AG04450 (cell line): ENCODE measurements around the gene KDELR3. TPM values are rescaled to one million over a fixed set of nuclear protein-coding genes. Genes with fewer than 3 reads are reported as not detected.

Experiments used
- CTCF ChIA-PET: fragments of 300-600, 350-600 bp; formaldehyde crosslinking; extraction: SDS; loops from one replicate; lab custom pipeline; 2022; ENCODE audit warnings: antibody characterized with exemption, inconsistent platforms; lab: Charles Lee
- POLR2A ChIA-PET: fragments of 350-600 bp; formaldehyde crosslinking; extraction: SDS; loops from one replicate; lab custom pipeline; 2021; ENCODE audit warnings: antibody characterized with exemption, inconsistent platforms; lab: Yijun Ruan, JAX
- DNase-seq: peaks from one replicate; pipeline ENCODE4 v3.0.0-alpha.2; 2011; ENCODE audit warnings: low read depth, low spot score
- H3K27ac ChIP-seq: one replicate; pipeline ENCODE4 v1.5.1; 2012; ENCODE audit warnings: low read depth, low read length, control low read depth
- H3K27me3 ChIP-seq: one replicate; pipeline ENCODE4 v1.6.0; 2012; ENCODE audit warnings: low read length; ENCODE audit not compliant: control insufficient read depth, insufficient read depth
- H3K4me3 ChIP-seq: 2 replicates; pipeline ENCODE4 v1.5.1; 2011; ENCODE audit warnings: mild to moderate bottlenecking, low read depth, low read length, control low read depth
- H3K9me3 ChIP-seq: 2 replicates; pipeline ENCODE4 v1.5.1; 2012; ENCODE audit warnings: low read length; ENCODE audit not compliant: control insufficient read depth, insufficient read depth
- CTCF ChIP-seq: IDR thresholded peaks from 2 replicates; pipeline ENCODE4 v1.5.1; 2011; ENCODE audit warnings: low read depth, low read length, control low read depth, inconsistent platforms
- polyA plus RNA-seq: library from polyadenylated mRNA; depleted of rRNA; stranded (reverse); fragments of >200 nt; gene quantifications from 2 replicates; pipeline ENCODE4 v1.2.3, GENCODE V29; 2011

Gene KDELR3
- polyA plus RNA-seq, 1 experiment: 278 TPM

GRCh38 chr22:38426628-38427027, 41.3 kb upstream of the KDELR3 start:
- ChIA-PET POLR2A (interaction anchor here (0.6 kb wide), 1 partner anchor 211 kb away, joined by 3 read pairs; no protein-coding TSS in a partner anchor), CTCF (no interaction called here)
- DNase-seq: no peak
- no peak overlapping the region for H3K4me3 ChIP-seq
- no peak overlapping the region for H3K27ac ChIP-seq
- peaks cover 6% of the 10 kb centered on the region for H3K27me3 ChIP-seq
- no peak for TF ChIP-seq CTCF
- peaks cover 16% of the 10 kb centered on the region; the same call in 1 of the 2 replicates for H3K9me3 ChIP-seq

GRCh38 chr22:38427465-38427864, 40.4 kb upstream of the KDELR3 start:
- Histone ChIP-seq H3K4me3 (no peak overlapping the region), H3K9me3 (peaks cover 16% of the 10 kb centered on the region; the same call in 1 of the 2 replicates), H3K27ac (no peak overlapping the region), H3K27me3 (peaks cover 6% of the 10 kb centered on the region)
- POLR2A ChIA-PET: no interaction called here
- CTCF ChIA-PET: no interaction called here
- no peak for DNase-seq
- no peak for TF ChIP-seq CTCF

GRCh38 chr22:38427940-38428339, 40.0 kb upstream of the KDELR3 start:
- ChIA-PET CTCF (interaction anchor here (1.2 kb wide), 1 partner anchor 15 kb away, joined by 3 read pairs; no protein-coding TSS in a partner anchor), POLR2A (no interaction called here)
- TF ChIP-seq CTCF: no peak
- DNase-seq: no peak
- Histone ChIP-seq H3K27me3 (peaks cover 6% of the 10 kb centered on the region), H3K4me3 (no peak overlapping the region), H3K9me3 (peaks cover 16% of the 10 kb centered on the region; the same call in 1 of the 2 replicates), H3K27ac (no peak overlapping the region)

GRCh38 chr22:38428714-38429113, 39.2 kb upstream of the KDELR3 start:
- no peak for TF ChIP-seq CTCF
- no peak for DNase-seq
- H3K9me3 ChIP-seq: peaks cover 16% of the 10 kb centered on the region; the same call in 1 of the 2 replicates
- H3K27ac ChIP-seq: no peak overlapping the region
- H3K27me3 ChIP-seq: peaks cover 7% of the 10 kb centered on the region
- ChIA-PET CTCF (interaction anchor here (0.6 to 1.2 kb wide), 3 partner anchors 15 to 492 kb away, joined by 3 to 4 read pairs (median 3); no protein-coding TSS in a partner anchor), POLR2A (no interaction called here)
- no peak overlapping the region for H3K4me3 ChIP-seq

DNA sequence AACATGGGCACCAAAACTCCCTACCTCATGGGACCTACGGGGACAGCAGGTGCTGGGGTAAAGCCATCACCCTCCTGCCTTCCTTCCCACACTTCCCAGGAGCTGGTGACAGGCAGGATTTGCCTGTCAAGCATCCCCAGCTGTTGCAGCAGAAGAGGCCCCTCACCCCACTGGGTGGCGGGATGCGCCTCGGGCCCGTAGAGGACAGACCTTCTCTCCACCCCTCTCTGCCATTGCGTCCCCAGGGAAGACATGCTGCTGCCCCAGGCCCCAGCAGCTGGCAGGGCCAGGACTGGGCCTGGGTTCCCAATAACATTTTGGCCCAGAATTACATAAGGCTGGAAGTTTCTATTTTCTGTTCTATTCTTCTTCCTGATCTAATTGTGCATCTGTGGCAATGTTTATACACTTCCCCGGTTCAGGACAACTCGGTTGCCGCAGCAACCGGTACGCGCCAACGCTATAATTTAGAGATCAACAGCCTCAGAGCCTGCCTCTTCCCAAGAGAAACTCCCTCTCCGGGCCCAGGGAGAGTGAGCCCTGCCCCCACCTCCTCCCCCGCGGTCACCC, 38.3 kb upstream of the KDELR3 start:
- Histone ChIP-seq H3K4me3 (no peak overlapping the region), H3K9me3 (peaks cover 16% of the 10 kb centered on the region; the same call in 1 of the 2 replicates), H3K27me3 (peaks cover 16% of the 10 kb centered on the region), H3K27ac (no peak overlapping the region)
- TF ChIP-seq CTCF: no peak
- CTCF ChIA-PET: interaction anchor here (0.6 kb wide), 1 partner anchor 493 kb away, joined by 3 read pairs; no protein-coding TSS in a partner anchor
- no peak for DNase-seq
- POLR2A ChIA-PET: interaction anchor here (0.7 kb wide), 1 partner anchor 42 kb away, joined by 5 read pairs; no protein-coding TSS in a partner anchor
